GM23338 (cell line): ENCODE measurements around the gene DIO2. TPM values are rescaled to one million over a fixed set of nuclear protein-coding genes. Genes with fewer than 3 reads are reported as not detected.

Source experiments
- ATAC-seq: fragments of 200-7000 bp; cut with Tn5 transposase; 3 replicates; pipeline ENCODE4 v1.9.1; 2020
- DNase-seq: peaks from one replicate; pipeline ENCODE4 v3.0.0-alpha.2; 2015; ENCODE audit warnings: low spot score
- H2AFZ ChIP-seq: fragments of 200-600 bp; sonication (generic); 2 replicates; pipeline ENCODE4 v1.8.0; 2016; ENCODE audit warnings: antibody characterized with exemption, mild to moderate bottlenecking, moderate library complexity
- H3F3A ChIP-seq: fragments of 200-600 bp; sonication (generic); replicated peaks from 2 replicates; pipeline ENCODE4 v1.8.0; 2017; ENCODE audit warnings: antibody characterized with exemption, mixed run types, low read depth
- H3K27ac ChIP-seq: fragments of 200-600 bp; sonication (generic); 2 replicates; pipeline ENCODE4 v1.6.1; 2016; ENCODE audit warnings: low read depth
- H3K27me3 ChIP-seq: fragments of 200-600 bp; sonication (generic); 2 replicates; pipeline ENCODE4 v1.8.0; 2016; ENCODE audit warnings: mild to moderate bottlenecking, mixed run types, moderate library complexity; ENCODE audit not compliant: insufficient read depth
- H3K36me3 ChIP-seq: fragments of 200-600 bp; sonication (generic); 2 replicates; pipeline ENCODE4 v1.8.0; 2016; ENCODE audit warnings: mild to moderate bottlenecking; ENCODE audit not compliant: insufficient read depth
- H3K4me1 ChIP-seq: fragments of 200-600 bp; sonication (generic); 2 replicates; pipeline ENCODE4 v1.8.0; 2016; ENCODE audit warnings: mild to moderate bottlenecking, moderate library complexity; ENCODE audit not compliant: insufficient read depth
- H3K4me2 ChIP-seq: fragments of 200-600 bp; sonication (generic); 2 replicates; pipeline ENCODE4 v1.7.1; 2017; ENCODE audit warnings: mixed run types
- H3K4me3 ChIP-seq: fragments of 200-600 bp; sonication (generic); 2 replicates; pipeline ENCODE4 v1.6.1; 2016; ENCODE audit warnings: mixed run types
- H3K79me2 ChIP-seq: fragments of 200-600 bp; sonication (generic); replicated peaks from 2 replicates; pipeline ENCODE4 v1.8.0; 2017; ENCODE audit warnings: mild to moderate bottlenecking; ENCODE audit not compliant: insufficient read depth
- H3K9me2 ChIP-seq: fragments of 200-600 bp; sonication (generic); 2 replicates; pipeline ENCODE4 v1.8.0; 2017; ENCODE audit not compliant: insufficient read depth
- H4K20me1 ChIP-seq: fragments of 200-600 bp; sonication (generic); replicated peaks from 2 replicates; pipeline ENCODE4 v1.8.0; 2017; ENCODE audit warnings: mild to moderate bottlenecking; ENCODE audit not compliant: insufficient read depth
- H3K27ac Mint-ChIP-seq: 2 replicates; pipeline ENCODE4 v1.8.0; 2020; ENCODE audit warnings: inconsistent platforms, mild to moderate bottlenecking, moderate library complexity, mixed read lengths
- H3K27me3 Mint-ChIP-seq: 3 replicates; pipeline ENCODE4 v1.8.0; 2022; ENCODE audit warnings: low read depth, mild to moderate bottlenecking, moderate library complexity, mixed read lengths, inconsistent platforms; ENCODE audit not compliant: insufficient read depth, poor library complexity
- H3K36me3 Mint-ChIP-seq: 3 replicates; pipeline ENCODE4 v1.8.0; 2021; ENCODE audit warnings: low read depth, mild to moderate bottlenecking, inconsistent platforms, moderate library complexity, mixed read lengths
- H3K4me1 Mint-ChIP-seq: 3 replicates; pipeline ENCODE4 v1.8.0; 2020; ENCODE audit warnings: mild to moderate bottlenecking, inconsistent platforms, mixed read lengths
- H3K4me3 Mint-ChIP-seq: 3 replicates; pipeline ENCODE4 v1.8.0; 2021; ENCODE audit warnings: moderate library complexity, mild to moderate bottlenecking, inconsistent platforms, mixed read lengths
- H3K9me3 Mint-ChIP-seq: 3 replicates; pipeline ENCODE4 v1.8.0; 2020; ENCODE audit warnings: moderate library complexity, mild to moderate bottlenecking, inconsistent platforms, mixed read lengths
- CREB1 ChIP-seq: fragments of 250-450 bp; sonication (Bioruptor Pico); IDR thresholded peaks from 2 replicates; pipeline ENCODE4 v1.5.0; 2020; ENCODE audit warnings: low read depth, mild to moderate bottlenecking, moderate library complexity
- EZH2 ChIP-seq: fragments of 200-600 bp; sonication (generic); IDR thresholded peaks from one replicate; pipeline ENCODE4 v1.8.0; 2017; ENCODE audit warnings: antibody characterized with exemption, mild to moderate bottlenecking, low read depth; ENCODE audit not compliant: unreplicated experiment
- EZH2phosphoT487 ChIP-seq: fragments of 200-600 bp; sonication (generic); IDR thresholded peaks from one replicate; pipeline ENCODE4 v1.8.1; 2018; ENCODE audit warnings: antibody characterized with exemption; ENCODE audit not compliant: unreplicated experiment
- JUNB ChIP-seq: IDR thresholded peaks from one replicate; pipeline ENCODE4 v1.6.1; 2016; ENCODE audit warnings: antibody characterized with exemption; ENCODE audit not compliant: unreplicated experiment
- NANOG ChIP-seq: IDR thresholded peaks from 2 replicates; pipeline ENCODE4 v1.6.1; 2016; ENCODE audit warnings: antibody characterized with exemption, borderline replicate concordance
- POLR2AphosphoS5 ChIP-seq: IDR thresholded peaks from 2 replicates; pipeline ENCODE4 v1.6.1; 2016; ENCODE audit warnings: antibody characterized with exemption, low read depth
- STAT1 ChIP-seq: IDR thresholded peaks from one replicate; pipeline ENCODE4 v1.6.1; 2016; ENCODE audit warnings: antibody characterized with exemption; ENCODE audit not compliant: unreplicated experiment
- ZNF114 ChIP-seq: fragments of 250-450 bp; sonication (Bioruptor Pico); IDR thresholded peaks from 2 replicates; pipeline ENCODE4 v1.5.0; 2020; ENCODE audit warnings: mild to moderate bottlenecking, moderate library complexity
- ZNF331 ChIP-seq: fragments of 250-450 bp; sonication (Bioruptor Pico); IDR thresholded peaks from 2 replicates; pipeline ENCODE4 v1.5.0; 2020; ENCODE audit warnings: low read depth, mild to moderate bottlenecking, moderate library complexity
- polyA plus RNA-seq: library from polyadenylated mRNA; unstranded; fragments of >200 nt; fragmentation: Nextera tagmentation; extraction: Ambion mirVana; gene quantifications from 2 replicates; pipeline ENCODE4 v1.2.1, GENCODE V29; 2016
- total RNA-seq: library from RNA; depleted of rRNA; stranded (reverse); fragments of >200 nt; shearing (Covaris generic); gene quantifications from 2 replicates; pipeline ENCODE4 v1.2.3, GENCODE V29; 2014
- TF ChIP-seq, protein P1 (sequence below): fragments of 250-450 bp; sonication (Bioruptor Pico); IDR thresholded peaks from 2 replicates; pipeline ENCODE4 v1.5.0; 2020; ENCODE audit warnings: mild to moderate bottlenecking, moderate library complexity
- TF ChIP-seq, protein P2 (sequence below), 2 experiments: fragments of 200-600 bp in 1 of 2; sonication (generic) in 1 of 2; conservative IDR thresholded peaks; 2 replicates each; pipeline versions ENCODE4 v1.5.1 to v1.6.1; 2016 to 2017; ENCODE audit warnings: antibody characterized with exemption in 2 of 2, low read depth in 2 of 2, mild to moderate bottlenecking in 2 of 2, moderate library complexity in 1 of 2
- TF ChIP-seq, protein P3 (sequence below): IDR thresholded peaks from 2 replicates; pipeline ENCODE4 v1.6.1; 2016; ENCODE audit warnings: antibody characterized with exemption
- TF ChIP-seq, protein P4 (sequence below): IDR thresholded peaks from one replicate; pipeline ENCODE4 v1.6.1; 2018; ENCODE audit warnings: antibody characterized with exemption; ENCODE audit not compliant: unreplicated experiment

The DIO2 gene
- total and polyA plus RNA-seq, 2 experiments from 2014 or later = 0.05 to 0.17 TPM

DNA sequence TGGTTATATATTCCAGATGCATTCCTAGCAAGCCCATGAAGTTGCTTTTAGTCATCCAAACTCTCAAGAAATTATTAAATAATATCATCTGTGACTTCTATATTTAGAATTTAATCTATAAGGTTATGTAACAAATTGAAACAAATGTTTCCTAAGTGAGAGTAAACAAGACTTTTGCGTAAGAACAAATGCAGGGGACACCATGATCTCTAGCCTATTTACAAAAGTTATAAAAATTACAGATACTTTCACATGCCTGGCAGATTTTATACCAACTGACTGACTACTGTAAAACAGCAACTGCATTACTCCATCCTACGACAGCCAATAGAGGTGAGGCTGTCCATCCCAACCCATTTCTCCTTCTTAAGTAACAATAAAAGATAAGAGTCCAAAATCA is 20.4 kb upstream of the DIO2 start:
- Mint-ChIP-seq H3K27ac (no peak overlapping the region), H3K9me3 (peaks cover 57% of the 10 kb centered on the region), H3K4me1 (no peaks in the 10 kb centered on the region), H3K4me3 (no peak overlapping the region), H3K27me3 (peaks cover 3% of the 10 kb centered on the region), H3K36me3 (peaks cover 23% of the 10 kb centered on the region; the same call in 2 of the 3 replicates)
- Histone ChIP-seq H2AFZ (no peak overlapping the region), H3K4me1 (no peaks in the 10 kb centered on the region), H3K4me3 (no peak overlapping the region), H3K4me2 (no peak overlapping the region), H3K79me2 (no peaks in the 10 kb centered on the region), H3K9me2 (no peaks in the 10 kb centered on the region), H4K20me1 (no peaks in the 10 kb centered on the region), H3K36me3 (no peaks in the 10 kb centered on the region; the same call in 1 of the 2 replicates), H3F3A (no peaks in the 10 kb centered on the region), H3K27me3 (no peaks in the 10 kb centered on the region), H3K27ac (no peak overlapping the region)
- no peak for TF ChIP-seq STAT1
- TF ChIP-seq CREB1 (CRISPR knock-in tag) = no peak
- TF ChIP-seq ZNF114 (CRISPR knock-in tag) = no peak
- TF ChIP-seq NANOG = no peak
- TF ChIP-seq, protein P1, sequence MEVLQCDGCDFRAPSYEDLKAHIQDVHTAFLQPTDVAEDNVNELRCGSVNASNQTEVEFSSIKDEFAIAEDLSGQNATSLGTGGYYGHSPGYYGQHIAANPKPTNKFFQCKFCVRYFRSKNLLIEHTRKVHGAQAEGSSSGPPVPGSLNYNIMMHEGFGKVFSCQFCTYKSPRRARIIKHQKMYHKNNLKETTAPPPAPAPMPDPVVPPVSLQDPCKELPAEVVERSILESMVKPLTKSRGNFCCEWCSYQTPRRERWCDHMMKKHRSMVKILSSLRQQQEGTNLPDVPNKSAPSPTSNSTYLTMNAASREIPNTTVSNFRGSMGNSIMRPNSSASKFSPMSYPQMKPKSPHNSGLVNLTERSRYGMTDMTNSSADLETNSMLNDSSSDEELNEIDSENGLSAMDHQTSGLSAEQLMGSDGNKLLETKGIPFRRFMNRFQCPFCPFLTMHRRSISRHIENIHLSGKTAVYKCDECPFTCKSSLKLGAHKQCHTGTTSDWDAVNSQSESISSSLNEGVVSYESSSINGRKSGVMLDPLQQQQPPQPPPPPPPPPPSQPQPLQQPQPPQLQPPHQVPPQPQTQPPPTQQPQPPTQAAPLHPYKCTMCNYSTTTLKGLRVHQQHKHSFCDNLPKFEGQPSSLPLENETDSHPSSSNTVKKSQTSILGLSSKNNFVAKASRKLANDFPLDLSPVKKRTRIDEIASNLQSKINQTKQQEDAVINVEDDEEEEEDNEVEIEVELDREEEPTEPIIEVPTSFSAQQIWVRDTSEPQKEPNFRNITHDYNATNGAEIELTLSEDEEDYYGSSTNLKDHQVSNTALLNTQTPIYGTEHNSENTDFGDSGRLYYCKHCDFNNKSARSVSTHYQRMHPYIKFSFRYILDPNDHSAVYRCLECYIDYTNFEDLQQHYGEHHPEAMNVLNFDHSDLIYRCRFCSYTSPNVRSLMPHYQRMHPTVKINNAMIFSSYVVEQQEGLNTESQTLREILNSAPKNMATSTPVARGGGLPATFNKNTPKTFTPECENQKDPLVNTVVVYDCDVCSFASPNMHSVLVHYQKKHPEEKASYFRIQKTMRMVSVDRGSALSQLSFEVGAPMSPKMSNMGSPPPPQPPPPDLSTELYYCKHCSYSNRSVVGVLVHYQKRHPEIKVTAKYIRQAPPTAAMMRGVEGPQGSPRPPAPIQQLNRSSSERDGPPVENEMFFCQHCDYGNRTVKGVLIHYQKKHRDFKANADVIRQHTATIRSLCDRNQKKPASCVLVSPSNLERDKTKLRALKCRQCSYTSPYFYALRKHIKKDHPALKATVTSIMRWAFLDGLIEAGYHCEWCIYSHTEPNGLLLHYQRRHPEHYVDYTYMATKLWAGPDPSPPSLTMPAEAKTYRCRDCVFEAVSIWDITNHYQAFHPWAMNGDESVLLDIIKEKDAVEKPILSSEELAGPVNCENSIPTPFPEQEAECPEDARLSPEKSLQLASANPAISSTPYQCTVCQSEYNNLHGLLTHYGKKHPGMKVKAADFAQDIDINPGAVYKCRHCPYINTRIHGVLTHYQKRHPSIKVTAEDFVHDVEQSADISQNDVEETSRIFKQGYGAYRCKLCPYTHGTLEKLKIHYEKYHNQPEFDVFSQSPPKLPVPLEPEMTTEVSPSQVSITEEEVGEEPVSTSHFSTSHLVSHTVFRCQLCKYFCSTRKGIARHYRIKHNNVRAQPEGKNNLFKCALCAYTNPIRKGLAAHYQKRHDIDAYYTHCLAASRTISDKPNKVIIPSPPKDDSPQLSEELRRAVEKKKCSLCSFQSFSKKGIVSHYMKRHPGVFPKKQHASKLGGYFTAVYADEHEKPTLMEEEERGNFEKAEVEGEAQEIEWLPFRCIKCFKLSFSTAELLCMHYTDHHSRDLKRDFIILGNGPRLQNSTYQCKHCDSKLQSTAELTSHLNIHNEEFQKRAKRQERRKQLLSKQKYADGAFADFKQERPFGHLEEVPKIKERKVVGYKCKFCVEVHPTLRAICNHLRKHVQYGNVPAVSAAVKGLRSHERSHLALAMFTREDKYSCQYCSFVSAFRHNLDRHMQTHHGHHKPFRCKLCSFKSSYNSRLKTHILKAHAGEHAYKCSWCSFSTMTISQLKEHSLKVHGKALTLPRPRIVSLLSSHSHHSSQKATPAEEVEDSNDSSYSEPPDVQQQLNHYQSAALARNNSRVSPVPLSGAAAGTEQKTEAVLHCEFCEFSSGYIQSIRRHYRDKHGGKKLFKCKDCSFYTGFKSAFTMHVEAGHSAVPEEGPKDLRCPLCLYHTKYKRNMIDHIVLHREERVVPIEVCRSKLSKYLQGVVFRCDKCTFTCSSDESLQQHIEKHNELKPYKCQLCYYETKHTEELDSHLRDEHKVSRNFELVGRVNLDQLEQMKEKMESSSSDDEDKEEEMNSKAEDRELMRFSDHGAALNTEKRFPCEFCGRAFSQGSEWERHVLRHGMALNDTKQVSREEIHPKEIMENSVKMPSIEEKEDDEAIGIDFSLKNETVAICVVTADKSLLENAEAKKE = no peak
- no peak for TF ChIP-seq EZH2phosphoT487
- TF ChIP-seq, protein P2, sequence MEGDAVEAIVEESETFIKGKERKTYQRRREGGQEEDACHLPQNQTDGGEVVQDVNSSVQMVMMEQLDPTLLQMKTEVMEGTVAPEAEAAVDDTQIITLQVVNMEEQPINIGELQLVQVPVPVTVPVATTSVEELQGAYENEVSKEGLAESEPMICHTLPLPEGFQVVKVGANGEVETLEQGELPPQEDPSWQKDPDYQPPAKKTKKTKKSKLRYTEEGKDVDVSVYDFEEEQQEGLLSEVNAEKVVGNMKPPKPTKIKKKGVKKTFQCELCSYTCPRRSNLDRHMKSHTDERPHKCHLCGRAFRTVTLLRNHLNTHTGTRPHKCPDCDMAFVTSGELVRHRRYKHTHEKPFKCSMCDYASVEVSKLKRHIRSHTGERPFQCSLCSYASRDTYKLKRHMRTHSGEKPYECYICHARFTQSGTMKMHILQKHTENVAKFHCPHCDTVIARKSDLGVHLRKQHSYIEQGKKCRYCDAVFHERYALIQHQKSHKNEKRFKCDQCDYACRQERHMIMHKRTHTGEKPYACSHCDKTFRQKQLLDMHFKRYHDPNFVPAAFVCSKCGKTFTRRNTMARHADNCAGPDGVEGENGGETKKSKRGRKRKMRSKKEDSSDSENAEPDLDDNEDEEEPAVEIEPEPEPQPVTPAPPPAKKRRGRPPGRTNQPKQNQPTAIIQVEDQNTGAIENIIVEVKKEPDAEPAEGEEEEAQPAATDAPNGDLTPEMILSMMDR (conservative IDR thresholded peaks at IDR 0.05; ENCODE audit: low read depth in 2 of 2) = no peak
- TF ChIP-seq, protein P3, sequence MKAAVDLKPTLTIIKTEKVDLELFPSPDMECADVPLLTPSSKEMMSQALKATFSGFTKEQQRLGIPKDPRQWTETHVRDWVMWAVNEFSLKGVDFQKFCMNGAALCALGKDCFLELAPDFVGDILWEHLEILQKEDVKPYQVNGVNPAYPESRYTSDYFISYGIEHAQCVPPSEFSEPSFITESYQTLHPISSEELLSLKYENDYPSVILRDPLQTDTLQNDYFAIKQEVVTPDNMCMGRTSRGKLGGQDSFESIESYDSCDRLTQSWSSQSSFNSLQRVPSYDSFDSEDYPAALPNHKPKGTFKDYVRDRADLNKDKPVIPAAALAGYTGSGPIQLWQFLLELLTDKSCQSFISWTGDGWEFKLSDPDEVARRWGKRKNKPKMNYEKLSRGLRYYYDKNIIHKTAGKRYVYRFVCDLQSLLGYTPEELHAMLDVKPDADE = no peak
- TF ChIP-seq POLR2AphosphoS5 = no peak
- no peak for TF ChIP-seq JUNB
- no peak for TF ChIP-seq ZNF331 (CRISPR knock-in tag)
- TF ChIP-seq EZH2 = no peak
- TF ChIP-seq, protein P4, sequence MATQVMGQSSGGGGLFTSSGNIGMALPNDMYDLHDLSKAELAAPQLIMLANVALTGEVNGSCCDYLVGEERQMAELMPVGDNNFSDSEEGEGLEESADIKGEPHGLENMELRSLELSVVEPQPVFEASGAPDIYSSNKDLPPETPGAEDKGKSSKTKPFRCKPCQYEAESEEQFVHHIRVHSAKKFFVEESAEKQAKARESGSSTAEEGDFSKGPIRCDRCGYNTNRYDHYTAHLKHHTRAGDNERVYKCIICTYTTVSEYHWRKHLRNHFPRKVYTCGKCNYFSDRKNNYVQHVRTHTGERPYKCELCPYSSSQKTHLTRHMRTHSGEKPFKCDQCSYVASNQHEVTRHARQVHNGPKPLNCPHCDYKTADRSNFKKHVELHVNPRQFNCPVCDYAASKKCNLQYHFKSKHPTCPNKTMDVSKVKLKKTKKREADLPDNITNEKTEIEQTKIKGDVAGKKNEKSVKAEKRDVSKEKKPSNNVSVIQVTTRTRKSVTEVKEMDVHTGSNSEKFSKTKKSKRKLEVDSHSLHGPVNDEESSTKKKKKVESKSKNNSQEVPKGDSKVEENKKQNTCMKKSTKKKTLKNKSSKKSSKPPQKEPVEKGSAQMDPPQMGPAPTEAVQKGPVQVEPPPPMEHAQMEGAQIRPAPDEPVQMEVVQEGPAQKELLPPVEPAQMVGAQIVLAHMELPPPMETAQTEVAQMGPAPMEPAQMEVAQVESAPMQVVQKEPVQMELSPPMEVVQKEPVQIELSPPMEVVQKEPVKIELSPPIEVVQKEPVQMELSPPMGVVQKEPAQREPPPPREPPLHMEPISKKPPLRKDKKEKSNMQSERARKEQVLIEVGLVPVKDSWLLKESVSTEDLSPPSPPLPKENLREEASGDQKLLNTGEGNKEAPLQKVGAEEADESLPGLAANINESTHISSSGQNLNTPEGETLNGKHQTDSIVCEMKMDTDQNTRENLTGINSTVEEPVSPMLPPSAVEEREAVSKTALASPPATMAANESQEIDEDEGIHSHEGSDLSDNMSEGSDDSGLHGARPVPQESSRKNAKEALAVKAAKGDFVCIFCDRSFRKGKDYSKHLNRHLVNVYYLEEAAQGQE = no peak
- ATAC-seq (no peak), DNase-seq (no peak)
